ENCODE results near the gene FAM83D. TPM values are rescaled to one million over a fixed set of nuclear protein-coding genes. Genes with fewer than 3 reads are reported as not detected.

The FAM83D gene
- polyA plus RNA-seq, 1 donor from 2014 or later: 0.48 TPM

DNA sequence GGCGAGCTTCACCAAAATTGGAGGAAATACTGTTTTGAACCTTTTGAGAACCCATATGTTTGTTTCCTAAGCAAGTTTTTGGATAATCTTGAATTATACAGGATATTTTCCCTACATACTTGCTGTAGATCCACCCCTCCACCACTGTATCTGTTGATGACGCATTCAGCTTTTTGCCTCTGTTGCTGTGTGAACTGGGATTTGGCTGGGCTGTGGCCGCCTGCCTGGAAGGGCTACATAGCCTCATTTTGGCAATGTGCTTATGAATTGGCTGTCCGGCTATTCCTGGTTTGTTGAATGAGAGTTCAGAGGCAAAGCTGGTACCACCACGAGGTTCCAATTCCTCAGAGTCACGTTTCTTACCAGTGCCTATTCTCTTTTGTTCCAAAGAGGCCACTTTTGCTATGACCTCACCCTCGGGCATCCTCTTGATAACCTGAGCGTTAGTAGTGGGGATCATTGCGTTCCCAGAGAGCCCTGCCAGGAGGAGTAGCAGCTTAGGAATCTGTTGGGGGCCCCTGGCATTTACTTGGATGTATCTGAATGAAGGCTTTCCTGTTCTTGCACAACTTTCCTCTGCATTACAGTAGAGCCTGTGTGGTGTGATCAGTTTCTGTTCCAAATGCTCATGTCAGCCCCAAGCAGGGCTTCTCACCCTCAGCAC, 6.4 kb downstream of the FAM83D start:
- Histone ChIP-seq H3K79me2 (replicated peaks; ENCODE audit: insufficient read depth, low read length) (peaks cover 37% of the 10 kb centered on the region), H4K20me1 (ENCODE audit: insufficient read depth) (no peaks in the 10 kb centered on the region), H2AFZ (ENCODE audit: low read depth, low read length) (no peak overlapping the region), H3K9me3 (ENCODE audit: low read length) (no peaks in the 10 kb centered on the region), H3K27ac (ENCODE audit: low read length) (no peak overlapping the region), H3K27me3 (ENCODE audit: insufficient read depth, low read depth, low read length) (no peaks in the 10 kb centered on the region), H3K4me2 (ENCODE audit: low read length) (no peak overlapping the region), H3K9ac (ENCODE audit: low read length) (no peak overlapping the region), H3F3A (ENCODE audit: insufficient read depth, low read length, poor library complexity, severe bottlenecking) (no peaks in the 10 kb centered on the region), H3K4me3 (ENCODE audit: low read length) (no peak overlapping the region), H3K9me2 (ENCODE audit: insufficient read depth, low read length) (no peaks in the 10 kb centered on the region), H3K36me3 (ENCODE audit: insufficient read depth, low read length) (no peaks in the 10 kb centered on the region)
- TF ChIP-seq POLR2AphosphoS5 (IDR thresholded peaks at IDR 0.05): no peak
- no peak for TF ChIP-seq EP300 (conservative IDR thresholded peaks at IDR 0.05; ENCODE audit: poor library complexity, severe bottlenecking)
- no peak for TF ChIP-seq MXI1 (conservative IDR thresholded peaks at IDR 0.05; ENCODE audit: poor library complexity, severe bottlenecking)
- no peak for TF ChIP-seq EZH2 (IDR thresholded peaks at IDR 0.05; ENCODE audit: borderline replicate concordance, insufficient read depth, low read length, poor library complexity, severe bottlenecking)
- TF ChIP-seq, protein P1, sequence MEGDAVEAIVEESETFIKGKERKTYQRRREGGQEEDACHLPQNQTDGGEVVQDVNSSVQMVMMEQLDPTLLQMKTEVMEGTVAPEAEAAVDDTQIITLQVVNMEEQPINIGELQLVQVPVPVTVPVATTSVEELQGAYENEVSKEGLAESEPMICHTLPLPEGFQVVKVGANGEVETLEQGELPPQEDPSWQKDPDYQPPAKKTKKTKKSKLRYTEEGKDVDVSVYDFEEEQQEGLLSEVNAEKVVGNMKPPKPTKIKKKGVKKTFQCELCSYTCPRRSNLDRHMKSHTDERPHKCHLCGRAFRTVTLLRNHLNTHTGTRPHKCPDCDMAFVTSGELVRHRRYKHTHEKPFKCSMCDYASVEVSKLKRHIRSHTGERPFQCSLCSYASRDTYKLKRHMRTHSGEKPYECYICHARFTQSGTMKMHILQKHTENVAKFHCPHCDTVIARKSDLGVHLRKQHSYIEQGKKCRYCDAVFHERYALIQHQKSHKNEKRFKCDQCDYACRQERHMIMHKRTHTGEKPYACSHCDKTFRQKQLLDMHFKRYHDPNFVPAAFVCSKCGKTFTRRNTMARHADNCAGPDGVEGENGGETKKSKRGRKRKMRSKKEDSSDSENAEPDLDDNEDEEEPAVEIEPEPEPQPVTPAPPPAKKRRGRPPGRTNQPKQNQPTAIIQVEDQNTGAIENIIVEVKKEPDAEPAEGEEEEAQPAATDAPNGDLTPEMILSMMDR (IDR thresholded peaks at IDR 0.05; ENCODE audit: poor library complexity, severe bottlenecking): no peak
- no peak for TF ChIP-seq SMC3 (conservative IDR thresholded peaks at IDR 0.05; ENCODE audit: poor library complexity)
- no peak for TF ChIP-seq TAF1 (IDR thresholded peaks at IDR 0.05; ENCODE audit: low read depth)
- TF ChIP-seq RAD21 (conservative IDR thresholded peaks at IDR 0.05): no peak
- TF ChIP-seq, protein P2, sequence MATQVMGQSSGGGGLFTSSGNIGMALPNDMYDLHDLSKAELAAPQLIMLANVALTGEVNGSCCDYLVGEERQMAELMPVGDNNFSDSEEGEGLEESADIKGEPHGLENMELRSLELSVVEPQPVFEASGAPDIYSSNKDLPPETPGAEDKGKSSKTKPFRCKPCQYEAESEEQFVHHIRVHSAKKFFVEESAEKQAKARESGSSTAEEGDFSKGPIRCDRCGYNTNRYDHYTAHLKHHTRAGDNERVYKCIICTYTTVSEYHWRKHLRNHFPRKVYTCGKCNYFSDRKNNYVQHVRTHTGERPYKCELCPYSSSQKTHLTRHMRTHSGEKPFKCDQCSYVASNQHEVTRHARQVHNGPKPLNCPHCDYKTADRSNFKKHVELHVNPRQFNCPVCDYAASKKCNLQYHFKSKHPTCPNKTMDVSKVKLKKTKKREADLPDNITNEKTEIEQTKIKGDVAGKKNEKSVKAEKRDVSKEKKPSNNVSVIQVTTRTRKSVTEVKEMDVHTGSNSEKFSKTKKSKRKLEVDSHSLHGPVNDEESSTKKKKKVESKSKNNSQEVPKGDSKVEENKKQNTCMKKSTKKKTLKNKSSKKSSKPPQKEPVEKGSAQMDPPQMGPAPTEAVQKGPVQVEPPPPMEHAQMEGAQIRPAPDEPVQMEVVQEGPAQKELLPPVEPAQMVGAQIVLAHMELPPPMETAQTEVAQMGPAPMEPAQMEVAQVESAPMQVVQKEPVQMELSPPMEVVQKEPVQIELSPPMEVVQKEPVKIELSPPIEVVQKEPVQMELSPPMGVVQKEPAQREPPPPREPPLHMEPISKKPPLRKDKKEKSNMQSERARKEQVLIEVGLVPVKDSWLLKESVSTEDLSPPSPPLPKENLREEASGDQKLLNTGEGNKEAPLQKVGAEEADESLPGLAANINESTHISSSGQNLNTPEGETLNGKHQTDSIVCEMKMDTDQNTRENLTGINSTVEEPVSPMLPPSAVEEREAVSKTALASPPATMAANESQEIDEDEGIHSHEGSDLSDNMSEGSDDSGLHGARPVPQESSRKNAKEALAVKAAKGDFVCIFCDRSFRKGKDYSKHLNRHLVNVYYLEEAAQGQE (IDR thresholded peaks at IDR 0.05; ENCODE audit: borderline replicate concordance): no peak

DNA sequence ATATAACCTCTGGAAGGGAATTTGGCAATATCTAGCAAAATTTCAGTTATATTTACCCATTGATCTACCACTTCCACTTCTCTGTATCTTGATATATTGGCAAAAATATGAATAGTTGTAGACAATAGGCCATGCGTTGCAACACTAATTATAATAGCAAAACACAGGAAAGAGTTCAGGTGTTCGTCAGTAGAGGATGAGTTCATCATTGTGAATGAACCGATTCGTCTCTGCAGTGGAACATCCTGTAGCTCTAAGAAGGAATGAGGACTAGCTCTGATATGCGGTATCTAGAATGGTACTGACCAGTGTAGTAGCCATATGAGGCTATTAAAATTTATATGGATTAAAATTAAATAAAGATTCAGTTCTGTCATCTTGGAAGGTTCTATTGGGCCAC, 8.3 kb downstream of the FAM83D start:
- Histone ChIP-seq H2AFZ (ENCODE audit: low read depth, low read length) (no peak overlapping the region), H3K36me3 (ENCODE audit: insufficient read depth, low read length) (no peaks in the 10 kb centered on the region), H3K27me3 (ENCODE audit: insufficient read depth, low read depth, low read length) (no peaks in the 10 kb centered on the region), H3K9me2 (ENCODE audit: insufficient read depth, low read length) (no peaks in the 10 kb centered on the region), H3F3A (ENCODE audit: insufficient read depth, low read length, poor library complexity, severe bottlenecking) (no peaks in the 10 kb centered on the region), H3K79me2 (replicated peaks; ENCODE audit: insufficient read depth, low read length) (peaks cover 22% of the 10 kb centered on the region), H3K27ac (ENCODE audit: low read length) (no peak overlapping the region), H4K20me1 (ENCODE audit: insufficient read depth) (no peaks in the 10 kb centered on the region), H3K4me3 (ENCODE audit: low read length) (no peak overlapping the region), H3K9me3 (ENCODE audit: low read length) (no peaks in the 10 kb centered on the region), H3K4me2 (ENCODE audit: low read length) (no peak overlapping the region), H3K9ac (ENCODE audit: low read length) (no peak overlapping the region)
- TF ChIP-seq EZH2 (IDR thresholded peaks at IDR 0.05; ENCODE audit: borderline replicate concordance, insufficient read depth, low read length, poor library complexity, severe bottlenecking) (no peak), EP300 (conservative IDR thresholded peaks at IDR 0.05; ENCODE audit: poor library complexity, severe bottlenecking) (no peak), POLR2AphosphoS5 (IDR thresholded peaks at IDR 0.05) (no peak), TAF1 (IDR thresholded peaks at IDR 0.05; ENCODE audit: low read depth) (no peak), MXI1 (conservative IDR thresholded peaks at IDR 0.05; ENCODE audit: poor library complexity, severe bottlenecking) (no peak), SMC3 (conservative IDR thresholded peaks at IDR 0.05; ENCODE audit: poor library complexity) (no peak), RAD21 (conservative IDR thresholded peaks at IDR 0.05) (no peak)
- TF ChIP-seq, protein P2 (IDR thresholded peaks at IDR 0.05; ENCODE audit: borderline replicate concordance): no peak
- TF ChIP-seq, protein P1 (IDR thresholded peaks at IDR 0.05; ENCODE audit: poor library complexity, severe bottlenecking): no peak
